GM23338 (cell line): Measurements from ENCODE around the gene HSD3B7.

ENCODE experiments used
- CREB1 ChIP-seq: fragments of 250-450 bp; sonication (Bioruptor Pico); IDR thresholded peaks from 2 replicates; pipeline ENCODE4 v1.5.0; 2020; ENCODE audit warnings: low read depth, mild to moderate bottlenecking, moderate library complexity
- EZH2 ChIP-seq: fragments of 200-600 bp; sonication (generic); IDR thresholded peaks from one replicate; pipeline ENCODE4 v1.8.0; 2017; ENCODE audit warnings: antibody characterized with exemption, mild to moderate bottlenecking, low read depth; ENCODE audit not compliant: unreplicated experiment
- EZH2phosphoT487 ChIP-seq: fragments of 200-600 bp; sonication (generic); IDR thresholded peaks from one replicate; pipeline ENCODE4 v1.8.1; 2018; ENCODE audit warnings: antibody characterized with exemption; ENCODE audit not compliant: unreplicated experiment
- JUNB ChIP-seq: IDR thresholded peaks from one replicate; pipeline ENCODE4 v1.6.1; 2016; ENCODE audit warnings: antibody characterized with exemption; ENCODE audit not compliant: unreplicated experiment
- NANOG ChIP-seq: IDR thresholded peaks from 2 replicates; pipeline ENCODE4 v1.6.1; 2016; ENCODE audit warnings: antibody characterized with exemption, borderline replicate concordance
- POLR2AphosphoS5 ChIP-seq: IDR thresholded peaks from 2 replicates; pipeline ENCODE4 v1.6.1; 2016; ENCODE audit warnings: antibody characterized with exemption, low read depth
- STAT1 ChIP-seq: IDR thresholded peaks from one replicate; pipeline ENCODE4 v1.6.1; 2016; ENCODE audit warnings: antibody characterized with exemption; ENCODE audit not compliant: unreplicated experiment
- ZNF114 ChIP-seq: fragments of 250-450 bp; sonication (Bioruptor Pico); IDR thresholded peaks from 2 replicates; pipeline ENCODE4 v1.5.0; 2020; ENCODE audit warnings: mild to moderate bottlenecking, moderate library complexity
- ZNF331 ChIP-seq: fragments of 250-450 bp; sonication (Bioruptor Pico); IDR thresholded peaks from 2 replicates; pipeline ENCODE4 v1.5.0; 2020; ENCODE audit warnings: low read depth, mild to moderate bottlenecking, moderate library complexity
- TF ChIP-seq, protein P1 (sequence below), 2 experiments: fragments of 200-600 bp in 1 of 2; sonication (generic) in 1 of 2; conservative IDR thresholded peaks; 2 replicates each; pipeline versions ENCODE4 v1.5.1 to v1.6.1; 2016 to 2017; ENCODE audit warnings: antibody characterized with exemption in 2 of 2, low read depth in 2 of 2, mild to moderate bottlenecking in 2 of 2, moderate library complexity in 1 of 2
- TF ChIP-seq, protein P2 (sequence below): fragments of 250-450 bp; sonication (Bioruptor Pico); IDR thresholded peaks from 2 replicates; pipeline ENCODE4 v1.5.0; 2020; ENCODE audit warnings: mild to moderate bottlenecking, moderate library complexity
- TF ChIP-seq, protein P3 (sequence below): IDR thresholded peaks from one replicate; pipeline ENCODE4 v1.6.1; 2018; ENCODE audit warnings: antibody characterized with exemption; ENCODE audit not compliant: unreplicated experiment
- TF ChIP-seq, protein P4 (sequence below): IDR thresholded peaks from 2 replicates; pipeline ENCODE4 v1.6.1; 2016; ENCODE audit warnings: antibody characterized with exemption

DNA sequence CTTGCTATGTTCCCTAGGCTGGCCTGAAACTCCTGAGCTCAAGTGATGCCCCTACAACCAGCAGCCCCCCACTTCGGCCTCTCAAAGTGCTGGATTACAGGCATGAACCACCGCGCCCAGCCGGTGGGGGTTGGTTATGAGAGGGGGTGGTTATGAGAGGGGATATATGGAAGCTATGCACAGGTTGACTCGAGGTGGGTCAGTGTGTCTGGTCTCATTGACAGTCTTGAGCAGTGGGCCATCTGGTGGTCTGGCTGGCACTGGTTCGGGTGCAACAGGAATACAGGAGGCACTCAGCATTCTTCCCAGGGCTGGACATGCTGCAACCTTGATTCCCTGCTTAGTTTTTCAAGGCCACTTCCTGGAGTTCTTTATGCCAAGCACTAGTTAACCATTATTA is 31.0 kb downstream of the HSD3B7 start:
- TF ChIP-seq, protein P1, sequence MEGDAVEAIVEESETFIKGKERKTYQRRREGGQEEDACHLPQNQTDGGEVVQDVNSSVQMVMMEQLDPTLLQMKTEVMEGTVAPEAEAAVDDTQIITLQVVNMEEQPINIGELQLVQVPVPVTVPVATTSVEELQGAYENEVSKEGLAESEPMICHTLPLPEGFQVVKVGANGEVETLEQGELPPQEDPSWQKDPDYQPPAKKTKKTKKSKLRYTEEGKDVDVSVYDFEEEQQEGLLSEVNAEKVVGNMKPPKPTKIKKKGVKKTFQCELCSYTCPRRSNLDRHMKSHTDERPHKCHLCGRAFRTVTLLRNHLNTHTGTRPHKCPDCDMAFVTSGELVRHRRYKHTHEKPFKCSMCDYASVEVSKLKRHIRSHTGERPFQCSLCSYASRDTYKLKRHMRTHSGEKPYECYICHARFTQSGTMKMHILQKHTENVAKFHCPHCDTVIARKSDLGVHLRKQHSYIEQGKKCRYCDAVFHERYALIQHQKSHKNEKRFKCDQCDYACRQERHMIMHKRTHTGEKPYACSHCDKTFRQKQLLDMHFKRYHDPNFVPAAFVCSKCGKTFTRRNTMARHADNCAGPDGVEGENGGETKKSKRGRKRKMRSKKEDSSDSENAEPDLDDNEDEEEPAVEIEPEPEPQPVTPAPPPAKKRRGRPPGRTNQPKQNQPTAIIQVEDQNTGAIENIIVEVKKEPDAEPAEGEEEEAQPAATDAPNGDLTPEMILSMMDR (conservative IDR thresholded peaks at IDR 0.05; ENCODE audit: low read depth in 2 of 2), result peak in 1 of 2 experiments; percentile 58; a peak in 2 of 4 replicates
- TF ChIP-seq NANOG, result no peak
- no peak for TF ChIP-seq EZH2phosphoT487
- no peak for TF ChIP-seq ZNF331 (CRISPR knock-in tag)
- no peak for TF ChIP-seq EZH2
- TF ChIP-seq, protein P2, sequence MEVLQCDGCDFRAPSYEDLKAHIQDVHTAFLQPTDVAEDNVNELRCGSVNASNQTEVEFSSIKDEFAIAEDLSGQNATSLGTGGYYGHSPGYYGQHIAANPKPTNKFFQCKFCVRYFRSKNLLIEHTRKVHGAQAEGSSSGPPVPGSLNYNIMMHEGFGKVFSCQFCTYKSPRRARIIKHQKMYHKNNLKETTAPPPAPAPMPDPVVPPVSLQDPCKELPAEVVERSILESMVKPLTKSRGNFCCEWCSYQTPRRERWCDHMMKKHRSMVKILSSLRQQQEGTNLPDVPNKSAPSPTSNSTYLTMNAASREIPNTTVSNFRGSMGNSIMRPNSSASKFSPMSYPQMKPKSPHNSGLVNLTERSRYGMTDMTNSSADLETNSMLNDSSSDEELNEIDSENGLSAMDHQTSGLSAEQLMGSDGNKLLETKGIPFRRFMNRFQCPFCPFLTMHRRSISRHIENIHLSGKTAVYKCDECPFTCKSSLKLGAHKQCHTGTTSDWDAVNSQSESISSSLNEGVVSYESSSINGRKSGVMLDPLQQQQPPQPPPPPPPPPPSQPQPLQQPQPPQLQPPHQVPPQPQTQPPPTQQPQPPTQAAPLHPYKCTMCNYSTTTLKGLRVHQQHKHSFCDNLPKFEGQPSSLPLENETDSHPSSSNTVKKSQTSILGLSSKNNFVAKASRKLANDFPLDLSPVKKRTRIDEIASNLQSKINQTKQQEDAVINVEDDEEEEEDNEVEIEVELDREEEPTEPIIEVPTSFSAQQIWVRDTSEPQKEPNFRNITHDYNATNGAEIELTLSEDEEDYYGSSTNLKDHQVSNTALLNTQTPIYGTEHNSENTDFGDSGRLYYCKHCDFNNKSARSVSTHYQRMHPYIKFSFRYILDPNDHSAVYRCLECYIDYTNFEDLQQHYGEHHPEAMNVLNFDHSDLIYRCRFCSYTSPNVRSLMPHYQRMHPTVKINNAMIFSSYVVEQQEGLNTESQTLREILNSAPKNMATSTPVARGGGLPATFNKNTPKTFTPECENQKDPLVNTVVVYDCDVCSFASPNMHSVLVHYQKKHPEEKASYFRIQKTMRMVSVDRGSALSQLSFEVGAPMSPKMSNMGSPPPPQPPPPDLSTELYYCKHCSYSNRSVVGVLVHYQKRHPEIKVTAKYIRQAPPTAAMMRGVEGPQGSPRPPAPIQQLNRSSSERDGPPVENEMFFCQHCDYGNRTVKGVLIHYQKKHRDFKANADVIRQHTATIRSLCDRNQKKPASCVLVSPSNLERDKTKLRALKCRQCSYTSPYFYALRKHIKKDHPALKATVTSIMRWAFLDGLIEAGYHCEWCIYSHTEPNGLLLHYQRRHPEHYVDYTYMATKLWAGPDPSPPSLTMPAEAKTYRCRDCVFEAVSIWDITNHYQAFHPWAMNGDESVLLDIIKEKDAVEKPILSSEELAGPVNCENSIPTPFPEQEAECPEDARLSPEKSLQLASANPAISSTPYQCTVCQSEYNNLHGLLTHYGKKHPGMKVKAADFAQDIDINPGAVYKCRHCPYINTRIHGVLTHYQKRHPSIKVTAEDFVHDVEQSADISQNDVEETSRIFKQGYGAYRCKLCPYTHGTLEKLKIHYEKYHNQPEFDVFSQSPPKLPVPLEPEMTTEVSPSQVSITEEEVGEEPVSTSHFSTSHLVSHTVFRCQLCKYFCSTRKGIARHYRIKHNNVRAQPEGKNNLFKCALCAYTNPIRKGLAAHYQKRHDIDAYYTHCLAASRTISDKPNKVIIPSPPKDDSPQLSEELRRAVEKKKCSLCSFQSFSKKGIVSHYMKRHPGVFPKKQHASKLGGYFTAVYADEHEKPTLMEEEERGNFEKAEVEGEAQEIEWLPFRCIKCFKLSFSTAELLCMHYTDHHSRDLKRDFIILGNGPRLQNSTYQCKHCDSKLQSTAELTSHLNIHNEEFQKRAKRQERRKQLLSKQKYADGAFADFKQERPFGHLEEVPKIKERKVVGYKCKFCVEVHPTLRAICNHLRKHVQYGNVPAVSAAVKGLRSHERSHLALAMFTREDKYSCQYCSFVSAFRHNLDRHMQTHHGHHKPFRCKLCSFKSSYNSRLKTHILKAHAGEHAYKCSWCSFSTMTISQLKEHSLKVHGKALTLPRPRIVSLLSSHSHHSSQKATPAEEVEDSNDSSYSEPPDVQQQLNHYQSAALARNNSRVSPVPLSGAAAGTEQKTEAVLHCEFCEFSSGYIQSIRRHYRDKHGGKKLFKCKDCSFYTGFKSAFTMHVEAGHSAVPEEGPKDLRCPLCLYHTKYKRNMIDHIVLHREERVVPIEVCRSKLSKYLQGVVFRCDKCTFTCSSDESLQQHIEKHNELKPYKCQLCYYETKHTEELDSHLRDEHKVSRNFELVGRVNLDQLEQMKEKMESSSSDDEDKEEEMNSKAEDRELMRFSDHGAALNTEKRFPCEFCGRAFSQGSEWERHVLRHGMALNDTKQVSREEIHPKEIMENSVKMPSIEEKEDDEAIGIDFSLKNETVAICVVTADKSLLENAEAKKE (CRISPR knock-in tag), result no peak
- TF ChIP-seq CREB1 (CRISPR knock-in tag), result no peak
- TF ChIP-seq, protein P3, sequence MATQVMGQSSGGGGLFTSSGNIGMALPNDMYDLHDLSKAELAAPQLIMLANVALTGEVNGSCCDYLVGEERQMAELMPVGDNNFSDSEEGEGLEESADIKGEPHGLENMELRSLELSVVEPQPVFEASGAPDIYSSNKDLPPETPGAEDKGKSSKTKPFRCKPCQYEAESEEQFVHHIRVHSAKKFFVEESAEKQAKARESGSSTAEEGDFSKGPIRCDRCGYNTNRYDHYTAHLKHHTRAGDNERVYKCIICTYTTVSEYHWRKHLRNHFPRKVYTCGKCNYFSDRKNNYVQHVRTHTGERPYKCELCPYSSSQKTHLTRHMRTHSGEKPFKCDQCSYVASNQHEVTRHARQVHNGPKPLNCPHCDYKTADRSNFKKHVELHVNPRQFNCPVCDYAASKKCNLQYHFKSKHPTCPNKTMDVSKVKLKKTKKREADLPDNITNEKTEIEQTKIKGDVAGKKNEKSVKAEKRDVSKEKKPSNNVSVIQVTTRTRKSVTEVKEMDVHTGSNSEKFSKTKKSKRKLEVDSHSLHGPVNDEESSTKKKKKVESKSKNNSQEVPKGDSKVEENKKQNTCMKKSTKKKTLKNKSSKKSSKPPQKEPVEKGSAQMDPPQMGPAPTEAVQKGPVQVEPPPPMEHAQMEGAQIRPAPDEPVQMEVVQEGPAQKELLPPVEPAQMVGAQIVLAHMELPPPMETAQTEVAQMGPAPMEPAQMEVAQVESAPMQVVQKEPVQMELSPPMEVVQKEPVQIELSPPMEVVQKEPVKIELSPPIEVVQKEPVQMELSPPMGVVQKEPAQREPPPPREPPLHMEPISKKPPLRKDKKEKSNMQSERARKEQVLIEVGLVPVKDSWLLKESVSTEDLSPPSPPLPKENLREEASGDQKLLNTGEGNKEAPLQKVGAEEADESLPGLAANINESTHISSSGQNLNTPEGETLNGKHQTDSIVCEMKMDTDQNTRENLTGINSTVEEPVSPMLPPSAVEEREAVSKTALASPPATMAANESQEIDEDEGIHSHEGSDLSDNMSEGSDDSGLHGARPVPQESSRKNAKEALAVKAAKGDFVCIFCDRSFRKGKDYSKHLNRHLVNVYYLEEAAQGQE, result no peak
- TF ChIP-seq POLR2AphosphoS5, result no peak
- TF ChIP-seq JUNB, result no peak
- TF ChIP-seq STAT1, result no peak
- no peak for TF ChIP-seq ZNF114 (CRISPR knock-in tag)
- TF ChIP-seq, protein P4, sequence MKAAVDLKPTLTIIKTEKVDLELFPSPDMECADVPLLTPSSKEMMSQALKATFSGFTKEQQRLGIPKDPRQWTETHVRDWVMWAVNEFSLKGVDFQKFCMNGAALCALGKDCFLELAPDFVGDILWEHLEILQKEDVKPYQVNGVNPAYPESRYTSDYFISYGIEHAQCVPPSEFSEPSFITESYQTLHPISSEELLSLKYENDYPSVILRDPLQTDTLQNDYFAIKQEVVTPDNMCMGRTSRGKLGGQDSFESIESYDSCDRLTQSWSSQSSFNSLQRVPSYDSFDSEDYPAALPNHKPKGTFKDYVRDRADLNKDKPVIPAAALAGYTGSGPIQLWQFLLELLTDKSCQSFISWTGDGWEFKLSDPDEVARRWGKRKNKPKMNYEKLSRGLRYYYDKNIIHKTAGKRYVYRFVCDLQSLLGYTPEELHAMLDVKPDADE, result no peak
